DMS 273 (cell line): ENCODE measurements around the gene FYB1.
A peak's percentile ranks its signal among the peaks of the same experiment; 100 is the strongest.

Experiments
- DNase-seq: peaks from one replicate; lab custom pipeline; 2025; ENCODE audit not compliant: unreplicated experiment; lab: John Stamatoyannopoulos, UW

FYB1 gene

GRCh38 chr5:39164016-39164415 lies 55.3 kb downstream of the FYB1 start:
- no peak for DNase-seq

GRCh38 chr5:39161578-39161977 lies 57.8 kb downstream of the FYB1 start:
- DNase-seq, result no peak

- no peak for DNase-seq
These were observed 58.7 kb downstream of the FYB1 start for GRCh38 chr5:39160576-39161213.

GRCh38 chr5:39159811-39160490 lies 59.4 kb downstream of the FYB1 start:
- no peak for DNase-seq

- DNase-seq, result no peak
These were observed 60.6 kb downstream of the FYB1 start for GRCh38 chr5:39158786-39159185.

- DNase-seq, result no peak
These were observed 61.2 kb downstream of the FYB1 start for GRCh38 chr5:39158127-39158593.

GRCh38 chr5:39157701-39158100 lies 61.7 kb downstream of the FYB1 start:
- no peak for DNase-seq

- DNase-seq, result no peak
These were observed 63.3 kb downstream of the FYB1 start for GRCh38 chr5:39156082-39156481.

GRCh38 chr5:39151745-39152144 lies 67.6 kb downstream of the FYB1 start:
- no peak for DNase-seq

GRCh38 chr5:39149966-39150365 lies 69.4 kb downstream of the FYB1 start:
- no peak for DNase-seq

GRCh38 chr5:39148983-39149534 lies 70.3 kb downstream of the FYB1 start:
- DNase-seq, result peak; percentile 6

GRCh38 chr5:39146831-39147540 lies 72.4 kb downstream of the FYB1 start:
- no peak for DNase-seq

- DNase-seq, result no peak
These were observed 76.1 kb downstream of the FYB1 start for GRCh38 chr5:39143151-39143860.

- DNase-seq, result no peak
These were observed 78.7 kb downstream of the FYB1 start for GRCh38 chr5:39140558-39141168.

- no peak for DNase-seq
These were observed 80.5 kb downstream of the FYB1 start for GRCh38 chr5:39138892-39139291.

GRCh38 chr5:39137819-39138451 lies 81.4 kb downstream of the FYB1 start:
- DNase-seq, result peak; percentile 20

- no peak for DNase-seq
These were observed 82.0 kb downstream of the FYB1 start for GRCh38 chr5:39137391-39137790.

GRCh38 chr5:39132792-39133191 lies 86.6 kb downstream of the FYB1 start:
- no peak for DNase-seq

- DNase-seq, result no peak
These were observed 87.3 kb downstream of the FYB1 start for GRCh38 chr5:39132128-39132447.
